Measurements from ENCODE around the gene COL11A2. TPM values are rescaled to one million over a fixed set of nuclear protein-coding genes. Genes with fewer than 3 reads are reported as not detected.
A peak's percentile ranks its signal among the peaks of the same experiment; 100 is the strongest.

COL11A2 gene
- polyA plus RNA-seq, 3 donors, result 0.57 TPM; not detected in 2

DNA sequence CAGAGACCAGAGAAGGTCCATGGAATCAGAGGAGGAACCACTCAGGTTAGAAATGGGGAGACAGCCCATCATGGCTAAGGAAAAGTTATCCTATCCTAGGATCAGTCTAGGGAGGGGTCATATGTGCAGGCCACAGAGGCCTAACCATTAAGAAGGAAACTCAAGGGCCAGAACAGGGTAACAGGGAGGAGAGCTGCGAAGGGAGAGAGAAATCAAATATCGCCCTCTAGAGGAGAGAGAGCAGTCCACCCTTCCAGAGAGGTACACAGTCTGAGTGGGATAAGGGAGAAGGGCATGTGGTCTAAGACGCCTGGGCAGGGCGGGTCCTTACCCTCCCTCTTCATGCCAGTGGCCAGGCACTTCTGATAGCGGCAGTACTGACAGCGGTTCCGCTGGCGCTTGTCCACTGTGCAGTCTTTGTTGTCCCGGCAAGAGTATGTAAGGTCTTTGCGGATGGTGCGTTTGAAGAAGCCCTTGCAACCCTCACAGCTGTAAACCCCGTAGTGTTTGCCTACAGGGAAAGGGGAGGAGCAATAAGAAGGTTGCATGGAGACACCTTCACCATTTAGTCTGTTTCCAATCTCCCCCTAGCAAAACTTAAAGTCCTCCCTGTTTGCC lies 5.3 kb upstream of the COL11A2 start:
- Histone ChIP-seq H3K4me3 (replicated peaks in 1 of 3; ENCODE audit: low read depth in 2 of 3, low read length in 3 of 3) (no peak overlapping the region), H3K4me1 (ENCODE audit: control insufficient read depth in 1 of 2, insufficient read depth in 2 of 2, low read length in 2 of 2) (peaks cover 33 to 43% of the 10 kb centered on the region in 2 donors), H3K27ac (ENCODE audit: low read depth in 1 of 2, low read length in 2 of 2) (no peak overlapping the region), H3K9ac (ENCODE audit: insufficient read depth, low read length, poor library complexity, severe bottlenecking) (no peak overlapping the region), H3K4me2 (replicated peaks; ENCODE audit: extremely low read depth, low read length, poor library complexity, severe bottlenecking) (no peak overlapping the region), H3K9me3 (replicated peaks in 1 of 2; ENCODE audit: control insufficient read depth in 1 of 2, insufficient read depth in 1 of 2, low read length in 2 of 2) (no peaks in the 10 kb centered on the region), H2AFZ (ENCODE audit: insufficient read depth, low read depth, low read length, poor library complexity, severe bottlenecking) (no peak overlapping the region), H3K27me3 (ENCODE audit: control insufficient read depth in 2 of 2, insufficient read depth in 2 of 2, low read length in 2 of 2) (peaks cover 5 to 13% of the 10 kb centered on the region in 2 donors), H3K79me2 (ENCODE audit: insufficient read depth, low read length) (peaks cover 43% of the 10 kb centered on the region), H4K20me1 (ENCODE audit: insufficient read depth, low read length) (peaks cover 68% of the 10 kb centered on the region), H3K36me3 (replicated peaks in 1 of 2; ENCODE audit: control insufficient read depth in 1 of 2, insufficient read depth in 2 of 2, low read length in 2 of 2) (peaks cover 44 to 47% of the 10 kb centered on the region in 2 donors)
- H3K4me3 Mint-ChIP-seq, result no peak overlapping the region
- WGBS (ENCODE audit: insufficient coverage), result 70% methylated on average over 2 of the region's 12 CpGs
- intact Hi-C loops (cut with micrococcal nuclease), result loop anchor here in 1 of 2 donors (10.0 kb wide), 1 partner anchor 47 kb away; no protein-coding TSS in a partner anchor
- peaks cover 7 to 14% (median 13%) of the 10 kb centered on the region in 3 donors for H3K27me3 Mint-ChIP-seq (ENCODE audit: low read depth in 3 of 3)
- H3K4me1 Mint-ChIP-seq, result peaks cover 57% of the 10 kb centered on the region
- peaks cover 51 to 56% of the 10 kb centered on the region in 2 donors for H3K36me3 Mint-ChIP-seq
- peaks cover 0 to 4% (median 1%) of the 10 kb centered on the region in 7 donors for H3K9me3 Mint-ChIP-seq
- H3K27ac Mint-ChIP-seq, result peak overlapping the region in 3 of 7 donors; percentile 22 to 84 (median 77)
- TF ChIP-seq, protein P1, sequence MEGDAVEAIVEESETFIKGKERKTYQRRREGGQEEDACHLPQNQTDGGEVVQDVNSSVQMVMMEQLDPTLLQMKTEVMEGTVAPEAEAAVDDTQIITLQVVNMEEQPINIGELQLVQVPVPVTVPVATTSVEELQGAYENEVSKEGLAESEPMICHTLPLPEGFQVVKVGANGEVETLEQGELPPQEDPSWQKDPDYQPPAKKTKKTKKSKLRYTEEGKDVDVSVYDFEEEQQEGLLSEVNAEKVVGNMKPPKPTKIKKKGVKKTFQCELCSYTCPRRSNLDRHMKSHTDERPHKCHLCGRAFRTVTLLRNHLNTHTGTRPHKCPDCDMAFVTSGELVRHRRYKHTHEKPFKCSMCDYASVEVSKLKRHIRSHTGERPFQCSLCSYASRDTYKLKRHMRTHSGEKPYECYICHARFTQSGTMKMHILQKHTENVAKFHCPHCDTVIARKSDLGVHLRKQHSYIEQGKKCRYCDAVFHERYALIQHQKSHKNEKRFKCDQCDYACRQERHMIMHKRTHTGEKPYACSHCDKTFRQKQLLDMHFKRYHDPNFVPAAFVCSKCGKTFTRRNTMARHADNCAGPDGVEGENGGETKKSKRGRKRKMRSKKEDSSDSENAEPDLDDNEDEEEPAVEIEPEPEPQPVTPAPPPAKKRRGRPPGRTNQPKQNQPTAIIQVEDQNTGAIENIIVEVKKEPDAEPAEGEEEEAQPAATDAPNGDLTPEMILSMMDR (IDR thresholded peaks at IDR 0.05), result peak; percentile 78
- DNase-seq, result peak; percentile 41 to 64 (median 57)

DNA sequence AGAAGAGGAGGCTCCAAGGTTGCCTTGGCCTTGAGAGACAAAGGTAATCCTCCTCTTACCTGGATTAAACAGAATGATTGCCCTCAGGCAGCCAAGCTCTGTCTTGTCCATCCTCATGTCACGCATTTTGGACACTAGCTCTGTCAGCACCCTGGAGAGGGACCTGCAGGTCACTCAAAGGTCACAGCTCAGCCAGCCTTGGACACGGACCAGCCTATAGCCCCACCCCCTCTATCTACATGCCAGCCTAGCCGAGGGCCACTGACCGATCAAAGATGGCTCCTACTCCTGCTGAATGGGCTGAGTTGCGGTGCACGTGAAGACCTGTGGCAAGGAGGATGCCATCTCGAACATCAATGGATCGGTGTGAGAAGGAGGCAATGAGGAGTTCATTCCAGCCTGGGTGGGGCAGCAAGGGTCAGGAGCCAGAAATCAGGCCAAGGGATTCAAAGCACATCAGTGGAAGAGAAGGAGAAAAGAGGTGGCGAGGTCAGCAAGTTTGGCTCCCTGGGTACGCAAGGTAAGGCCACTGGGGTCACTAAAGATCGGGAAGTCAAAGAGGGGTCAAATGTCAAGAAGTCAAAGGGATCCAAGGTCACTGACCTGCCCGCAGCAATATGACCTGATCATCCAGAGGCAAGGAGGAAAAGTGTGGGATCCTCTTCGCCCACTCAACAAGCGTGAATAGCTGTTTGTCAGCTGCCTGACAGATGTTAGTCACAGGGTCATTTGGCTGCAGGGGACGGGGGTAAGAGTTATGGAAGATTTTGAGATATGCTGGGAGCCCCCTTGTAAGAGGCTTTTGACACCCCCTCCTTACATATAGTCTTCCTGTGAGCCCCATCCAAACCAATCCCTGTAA lies 3.3 kb upstream of the COL11A2 start:
- peaks cover 0 to 13% (median 2%) of the 10 kb centered on the region in 7 donors for H3K9me3 Mint-ChIP-seq
- no peak overlapping the region for H3K27ac ChIP-seq (ENCODE audit: low read depth in 1 of 2, low read length in 2 of 2)
- WGBS (ENCODE audit: insufficient coverage), result 93% methylated on average over 11 of the region's 15 CpGs
- H3K4me1 ChIP-seq (ENCODE audit: control insufficient read depth in 1 of 2, insufficient read depth in 2 of 2, low read length in 2 of 2), result peaks cover 25 to 29% of the 10 kb centered on the region in 2 donors
- H3K36me3 Mint-ChIP-seq, result peaks cover 43 to 48% of the 10 kb centered on the region in 2 donors
- peaks cover 64% of the 10 kb centered on the region for H4K20me1 ChIP-seq (ENCODE audit: insufficient read depth, low read length)
- no peak overlapping the region for H2AFZ ChIP-seq (ENCODE audit: insufficient read depth, low read depth, low read length, poor library complexity, severe bottlenecking)
- peaks cover 25 to 34% (median 31%) of the 10 kb centered on the region in 3 donors for H3K27me3 Mint-ChIP-seq (ENCODE audit: low read depth in 3 of 3)
- H3K4me2 ChIP-seq (replicated peaks; ENCODE audit: extremely low read depth, low read length, poor library complexity, severe bottlenecking), result no peak overlapping the region
- H3K27ac Mint-ChIP-seq, result peak overlapping the region in 1 of 7 donors; percentile 75
- peaks cover 23% of the 10 kb centered on the region for H3K79me2 ChIP-seq (ENCODE audit: insufficient read depth, low read length)
- peaks cover 21 to 33% of the 10 kb centered on the region in 2 donors for H3K27me3 ChIP-seq (ENCODE audit: control insufficient read depth in 2 of 2, insufficient read depth in 2 of 2, low read length in 2 of 2)
- H3K4me3 Mint-ChIP-seq, result peak overlapping the region in 1 of 2 donors; percentile 50
- H3K4me1 Mint-ChIP-seq, result peaks cover 46% of the 10 kb centered on the region
- intact Hi-C loops (cut with micrococcal nuclease), result loop anchor here in 1 of 2 donors (10.0 kb wide), 1 partner anchor 49 kb away; no protein-coding TSS in a partner anchor
- no peak for DNase-seq
- H3K9ac ChIP-seq (ENCODE audit: insufficient read depth, low read length, poor library complexity, severe bottlenecking), result no peak overlapping the region
- TF ChIP-seq, protein P1 (IDR thresholded peaks at IDR 0.05), result no peak
- H3K9me3 ChIP-seq (replicated peaks in 1 of 2; ENCODE audit: control insufficient read depth in 1 of 2, insufficient read depth in 1 of 2, low read length in 2 of 2), result no peaks in the 10 kb centered on the region
- H3K36me3 ChIP-seq (replicated peaks in 1 of 2; ENCODE audit: control insufficient read depth in 1 of 2, insufficient read depth in 2 of 2, low read length in 2 of 2), result peaks cover 37 to 40% of the 10 kb centered on the region in 2 donors
- H3K4me3 ChIP-seq (replicated peaks in 1 of 3; ENCODE audit: low read depth in 2 of 3, low read length in 3 of 3), result no peak overlapping the region
